GM21423 (cell line): ENCODE results near the gene F8.
"Not testable (repeated sequence)": the region's sequence is repeated elsewhere in the genome, so short reads cannot be mapped to it uniquely, and the experiment has no call there.

Source experiments
- ATAC-seq: cut with Tn5 transposase; IDR thresholded peaks from one replicate; pipeline ENCODE4 v1.9.1; 2021; ENCODE audit warnings: mild to moderate bottlenecking, moderate library complexity; ENCODE audit not compliant: unreplicated experiment

F8 gene

GRCh38 chrX:154886069-154886788, 136.3 kb downstream of the F8 start, which contains the start of gene F8A1:
Gene F8A1 (plus strand): TSS chrX:154886355. CDS start chrX:154886375, 20 bp downstream.
- ATAC-seq: peak; percentile 73

GRCh38 chrX:154885549-154885948, 137.0 kb downstream of the F8 start:
- ATAC-seq: not testable (repeated sequence)

- ATAC-seq: not testable (repeated sequence)
These were observed 137.5 kb downstream of the F8 start for GRCh38 chrX:154885057-154885456.

- ATAC-seq: not testable (repeated sequence)
These were observed 138.5 kb downstream of the F8 start for GRCh38 chrX:154884069-154884468.

GRCh38 chrX:154873329-154873728, 149.2 kb downstream of the F8 start:
- no peak for ATAC-seq

- ATAC-seq: not testable (repeated sequence)
These were observed 154.0 kb downstream of the F8 start for GRCh38 chrX:154868522-154868921.

GRCh38 chrX:154855256-154855655, 167.3 kb downstream of the F8 start:
- no peak for ATAC-seq

GRCh38 chrX:154850957-154851611, 171.4 kb downstream of the F8 start:
- ATAC-seq: no peak

- ATAC-seq: no peak
These were observed 181.7 kb downstream of the F8 start for GRCh38 chrX:154840856-154841255.

- no peak for ATAC-seq
These were observed 186.4 kb downstream of the F8 start for GRCh38 chrX:154836163-154836562.

- ATAC-seq: no peak
These were observed 188.0 kb downstream of the F8 start, which contains the start of gene SMIM9 for GRCh38 chrX:154834562-154834961. Gene SMIM9 (minus strand): TSS chrX:154834662. CDS start chrX:154830856, 3,806 bp downstream.

- no peak for ATAC-seq
These were observed 188.7 kb downstream of the F8 start for GRCh38 chrX:154833746-154834274.

GRCh38 chrX:154829926-154830442, 192.5 kb downstream of the F8 start:
- ATAC-seq: no peak

GRCh38 chrX:154829134-154829533, 193.4 kb downstream of the F8 start:
- no peak for ATAC-seq

GRCh38 chrX:154828016-154828408, 194.5 kb downstream of the F8 start:
- no peak for ATAC-seq

- peak; percentile 95 for ATAC-seq
These were observed 195.1 kb downstream of the F8 start for GRCh38 chrX:154827194-154828015.

GRCh38 chrX:154825586-154825985, 196.9 kb downstream of the F8 start:
- ATAC-seq: not testable (repeated sequence)

GRCh38 chrX:154824638-154825037, 197.9 kb downstream of the F8 start:
- no peak for ATAC-seq

GRCh38 chrX:154822029-154822428, 200.5 kb downstream of the F8 start:
- ATAC-seq: no peak

- no peak for ATAC-seq
These were observed 201.0 kb downstream of the F8 start for GRCh38 chrX:154821523-154821922.
